ENCODE results near the gene SLC25A23.

SLC25A23 gene

GRCh38 chr19:6415591-6416190 is 43.9 kb downstream of the SLC25A23 start:
- Histone ChIP-seq H3K9ac (ENCODE audit: low read depth, low read length) (no peak overlapping the region), H3K4me3 (ENCODE audit: low read length) (no peak overlapping the region), H3K4me1 (ENCODE audit: insufficient read depth, low read length) (no peaks in the 10 kb centered on the region), H3K27me3 (ENCODE audit: insufficient read depth, low read length) (no peaks in the 10 kb centered on the region), H3K27ac (ENCODE audit: low read length) (no peak overlapping the region), H3K9me3 (ENCODE audit: insufficient read depth, low read depth, low read length) (no peaks in the 10 kb centered on the region), H3K36me3 (ENCODE audit: insufficient read depth, low read depth, low read length) (peaks cover 72% of the 10 kb centered on the region)

- Histone ChIP-seq H3K9me3 (ENCODE audit: insufficient read depth, low read depth, low read length) (no peaks in the 10 kb centered on the region), H3K9ac (ENCODE audit: low read depth, low read length) (no peak overlapping the region), H3K4me1 (ENCODE audit: insufficient read depth, low read length) (no peaks in the 10 kb centered on the region), H3K4me3 (ENCODE audit: low read length) (no peak overlapping the region), H3K27me3 (ENCODE audit: insufficient read depth, low read length) (no peaks in the 10 kb centered on the region), H3K36me3 (ENCODE audit: insufficient read depth, low read depth, low read length) (peaks cover 65% of the 10 kb centered on the region), H3K27ac (ENCODE audit: low read length) (no peak overlapping the region)
Measured at GRCh38 chr19:6414793-6415590, 44.6 kb downstream of the SLC25A23 start.

DNA sequence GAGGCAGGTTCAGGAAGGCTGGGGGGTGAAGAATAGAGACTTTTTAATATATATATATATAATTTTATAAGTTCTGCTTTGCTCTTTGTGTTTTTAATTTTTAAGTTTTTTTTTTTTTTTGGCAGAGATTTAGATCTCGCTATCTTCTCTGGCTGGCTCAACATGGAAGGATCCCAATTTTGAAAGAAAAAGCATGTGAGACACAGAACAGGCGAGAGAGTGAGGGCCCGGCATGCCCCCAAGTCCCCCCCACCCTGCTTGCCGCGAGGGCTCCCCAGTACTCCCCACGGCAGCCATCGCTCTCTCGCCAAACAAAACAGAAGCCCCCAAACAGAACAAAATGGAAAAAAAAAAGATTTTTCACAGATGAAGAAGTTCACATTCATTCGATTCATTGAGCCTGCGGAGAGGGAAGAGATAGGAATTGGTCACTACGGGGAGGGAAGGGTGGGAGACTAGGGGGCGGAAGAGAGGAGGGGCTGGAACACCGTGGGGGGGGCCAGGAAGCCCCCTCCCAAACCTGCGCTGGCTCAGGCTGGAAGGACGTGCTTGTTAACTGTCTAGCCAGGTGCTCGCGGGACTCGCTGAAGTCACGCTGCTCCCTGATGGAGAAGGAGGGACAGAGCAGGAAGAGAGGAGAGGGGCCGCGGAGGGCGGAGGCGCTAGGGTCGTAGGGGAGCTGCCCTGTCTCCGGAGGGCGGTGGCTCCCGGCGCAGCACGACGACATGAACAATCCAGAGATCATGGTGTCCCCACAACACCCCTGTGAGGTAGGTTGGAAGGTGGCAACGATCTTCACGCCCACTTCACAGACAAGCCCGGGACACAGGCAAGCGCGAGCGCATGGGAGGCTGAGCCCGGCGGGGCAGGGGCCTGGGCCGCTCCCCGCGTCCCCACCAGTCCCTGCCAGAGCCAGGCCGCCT is 45.6 kb downstream of the SLC25A23 start:
- Histone ChIP-seq H3K4me1 (ENCODE audit: insufficient read depth, low read length) (no peaks in the 10 kb centered on the region), H3K4me3 (ENCODE audit: low read length) (no peak overlapping the region), H3K27ac (ENCODE audit: low read length) (no peak overlapping the region), H3K9ac (ENCODE audit: low read depth, low read length) (no peak overlapping the region), H3K36me3 (ENCODE audit: insufficient read depth, low read depth, low read length) (peaks cover 55% of the 10 kb centered on the region), H3K27me3 (ENCODE audit: insufficient read depth, low read length) (no peaks in the 10 kb centered on the region), H3K9me3 (ENCODE audit: insufficient read depth, low read depth, low read length) (no peaks in the 10 kb centered on the region)

DNA sequence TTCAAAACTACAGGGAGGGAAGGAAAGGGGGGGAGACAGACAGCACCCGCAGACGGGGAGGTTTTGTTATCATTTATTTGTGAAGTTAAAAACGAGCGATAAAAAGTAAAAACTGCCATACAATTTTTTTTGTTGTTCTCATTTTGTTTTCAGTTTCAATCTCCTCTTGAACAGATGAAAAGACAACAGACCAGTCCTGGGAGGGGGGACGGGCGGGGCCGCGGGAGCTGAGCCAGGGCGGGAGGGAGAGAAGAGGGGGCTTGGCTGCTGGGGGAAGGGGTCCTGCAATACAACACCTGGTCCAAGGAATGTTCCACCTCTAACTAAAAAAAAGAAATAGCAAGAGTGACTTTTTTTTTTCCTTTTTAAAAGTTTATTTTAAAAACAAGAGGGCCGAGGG is 46.3 kb downstream of the SLC25A23 start:
- H3K4me1 ChIP-seq (ENCODE audit: insufficient read depth, low read length), result no peaks in the 10 kb centered on the region
- peaks cover 48% of the 10 kb centered on the region for H3K36me3 ChIP-seq (ENCODE audit: insufficient read depth, low read depth, low read length)
- no peak overlapping the region for H3K9ac ChIP-seq (ENCODE audit: low read depth, low read length)
- no peaks in the 10 kb centered on the region for H3K27me3 ChIP-seq (ENCODE audit: insufficient read depth, low read length)
- H3K27ac ChIP-seq (ENCODE audit: low read length), result no peak overlapping the region
- no peak overlapping the region for H3K4me3 ChIP-seq (ENCODE audit: low read length)
- H3K9me3 ChIP-seq (ENCODE audit: insufficient read depth, low read depth, low read length), result no peaks in the 10 kb centered on the region

GRCh38 chr19:6412447-6413091 is 47.0 kb downstream of the SLC25A23 start:
- Histone ChIP-seq H3K9me3 (ENCODE audit: insufficient read depth, low read depth, low read length) (no peaks in the 10 kb centered on the region), H3K36me3 (ENCODE audit: insufficient read depth, low read depth, low read length) (peaks cover 41% of the 10 kb centered on the region), H3K27me3 (ENCODE audit: insufficient read depth, low read length) (no peaks in the 10 kb centered on the region), H3K27ac (ENCODE audit: low read length) (no peak overlapping the region), H3K9ac (ENCODE audit: low read depth, low read length) (no peak overlapping the region; the same call in 1 of the 2 replicates), H3K4me1 (ENCODE audit: insufficient read depth, low read length) (no peaks in the 10 kb centered on the region), H3K4me3 (ENCODE audit: low read length) (no peak overlapping the region)

- Histone ChIP-seq H3K36me3 (ENCODE audit: insufficient read depth, low read depth, low read length) (peaks cover 35% of the 10 kb centered on the region), H3K9ac (ENCODE audit: low read depth, low read length) (no peak overlapping the region), H3K9me3 (ENCODE audit: insufficient read depth, low read depth, low read length) (no peaks in the 10 kb centered on the region), H3K27ac (ENCODE audit: low read length) (no peak overlapping the region), H3K4me1 (ENCODE audit: insufficient read depth, low read length) (no peaks in the 10 kb centered on the region), H3K27me3 (ENCODE audit: insufficient read depth, low read length) (no peaks in the 10 kb centered on the region), H3K4me3 (ENCODE audit: low read length) (no peak overlapping the region)
Measured at GRCh38 chr19:6412061-6412446, 47.5 kb downstream of the SLC25A23 start.

DNA sequence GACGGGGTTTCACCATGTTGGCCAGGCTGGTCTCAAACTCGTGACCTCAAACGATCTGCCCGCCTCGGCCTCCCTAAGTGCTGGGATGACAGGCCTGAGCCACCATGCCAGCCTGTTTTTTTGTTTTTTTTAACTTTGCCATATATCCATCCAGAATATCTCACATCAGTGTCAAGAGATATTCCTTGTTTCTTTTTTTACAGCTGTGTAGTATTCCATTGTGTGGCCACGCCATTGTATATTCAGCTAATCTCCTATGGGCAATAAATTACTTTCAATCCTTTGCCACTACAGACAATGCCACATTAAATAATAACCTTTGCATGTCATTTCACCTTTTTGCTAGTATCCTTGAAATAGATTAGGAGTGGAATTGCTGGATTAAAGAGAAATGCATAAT is 50.2 kb downstream of the SLC25A23 start:
- Histone ChIP-seq H3K4me3 (ENCODE audit: low read length) (no peak overlapping the region), H3K27me3 (ENCODE audit: insufficient read depth, low read length) (no peaks in the 10 kb centered on the region), H3K36me3 (ENCODE audit: insufficient read depth, low read depth, low read length) (peaks cover 10% of the 10 kb centered on the region), H3K9ac (ENCODE audit: low read depth, low read length) (no peak overlapping the region), H3K27ac (ENCODE audit: low read length) (no peak overlapping the region), H3K4me1 (ENCODE audit: insufficient read depth, low read length) (no peaks in the 10 kb centered on the region), H3K9me3 (ENCODE audit: insufficient read depth, low read depth, low read length) (no peaks in the 10 kb centered on the region)

GRCh38 chr19:6406401-6406800 is 53.2 kb downstream of the SLC25A23 start:
- Histone ChIP-seq H3K36me3 (ENCODE audit: insufficient read depth, low read depth, low read length) (no peaks in the 10 kb centered on the region), H3K9me3 (ENCODE audit: insufficient read depth, low read depth, low read length) (no peaks in the 10 kb centered on the region), H3K4me1 (ENCODE audit: insufficient read depth, low read length) (no peaks in the 10 kb centered on the region)

DNA sequence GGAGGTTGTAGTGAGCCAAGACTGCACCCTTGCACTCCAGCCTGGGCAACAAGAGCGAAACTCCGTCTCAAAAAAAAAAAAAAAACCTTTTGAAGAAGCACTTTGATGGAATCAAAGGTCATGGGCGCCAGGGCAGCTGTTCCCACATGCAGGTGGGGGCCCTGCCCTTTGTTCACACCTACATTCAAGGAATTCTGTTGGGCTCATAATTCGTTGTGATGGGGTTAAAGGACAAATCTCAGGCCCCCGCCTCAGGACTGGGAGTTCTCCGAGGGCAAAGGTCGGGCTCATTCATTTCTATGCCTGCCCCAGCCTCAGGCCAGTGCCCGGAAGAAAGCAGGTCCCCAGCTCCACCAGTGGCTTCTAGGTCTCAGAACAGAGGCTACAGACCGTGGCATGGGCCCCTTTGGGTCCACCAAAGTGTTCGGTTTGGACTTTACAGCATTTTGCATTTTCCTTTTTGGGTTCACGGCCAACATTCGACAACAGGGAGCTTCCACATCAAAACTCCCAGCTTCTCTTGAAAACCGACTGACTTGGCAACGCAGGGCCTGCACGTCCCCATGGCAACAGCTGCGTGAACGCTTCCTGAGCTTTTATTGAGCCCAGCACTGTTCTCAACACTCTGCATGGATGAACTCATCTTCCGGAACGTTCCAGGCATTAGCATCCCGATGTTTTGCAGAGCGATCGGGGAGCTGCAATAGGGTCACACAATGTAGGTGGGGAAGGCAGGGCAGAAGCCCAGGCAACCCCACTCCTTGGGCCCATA is 56.6 kb downstream of the SLC25A23 start:
- Histone ChIP-seq H3K4me3 (ENCODE audit: low read length) (no peak overlapping the region), H3K27ac (ENCODE audit: low read length) (no peak overlapping the region), H3K9ac (ENCODE audit: low read depth, low read length) (no peak overlapping the region), H3K4me1 (ENCODE audit: insufficient read depth, low read length) (no peaks in the 10 kb centered on the region), H3K27me3 (ENCODE audit: insufficient read depth, low read length) (no peaks in the 10 kb centered on the region), H3K36me3 (ENCODE audit: insufficient read depth, low read depth, low read length) (no peaks in the 10 kb centered on the region), H3K9me3 (ENCODE audit: insufficient read depth, low read depth, low read length) (no peaks in the 10 kb centered on the region)

More at GRCh38 chr19:6406401-6406800, 53.2 kb downstream of the SLC25A23 start:
- H3K27ac ChIP-seq (ENCODE audit: low read length), result no peak overlapping the region
- H3K27me3 ChIP-seq (ENCODE audit: insufficient read depth, low read length), result no peaks in the 10 kb centered on the region
- no peak overlapping the region for H3K9ac ChIP-seq (ENCODE audit: low read depth, low read length)
- no peak overlapping the region for H3K4me3 ChIP-seq (ENCODE audit: low read length)

DNA sequence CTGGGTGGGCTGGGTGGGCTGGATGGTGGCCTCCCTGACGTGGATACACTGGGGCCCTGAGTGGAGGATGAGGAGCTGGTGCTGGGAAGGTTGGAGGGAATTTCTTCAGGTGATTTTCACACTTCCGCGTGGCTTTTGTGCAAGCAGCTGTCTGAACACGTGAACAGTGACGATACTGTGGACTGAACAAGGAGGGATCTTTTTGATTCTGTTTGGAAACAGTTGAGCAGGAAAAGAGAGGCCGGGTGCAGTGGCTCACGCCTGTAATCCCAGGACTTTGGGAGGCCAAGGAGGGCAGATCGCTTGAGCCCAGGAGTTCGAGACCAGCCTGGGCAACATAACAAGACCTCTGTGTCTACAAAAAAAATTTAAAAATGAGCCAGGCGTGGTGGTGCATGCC is 57.5 kb downstream of the SLC25A23 start:
- Histone ChIP-seq H3K27me3 (ENCODE audit: insufficient read depth, low read length) (no peaks in the 10 kb centered on the region), H3K36me3 (ENCODE audit: insufficient read depth, low read depth, low read length) (no peaks in the 10 kb centered on the region), H3K9ac (ENCODE audit: low read depth, low read length) (no peak overlapping the region), H3K4me3 (ENCODE audit: low read length) (no peak overlapping the region), H3K9me3 (ENCODE audit: insufficient read depth, low read depth, low read length) (no peaks in the 10 kb centered on the region), H3K27ac (ENCODE audit: low read length) (no peak overlapping the region), H3K4me1 (ENCODE audit: insufficient read depth, low read length) (no peaks in the 10 kb centered on the region)

Data from iPS-20b (cell line).